Activated T-helper 9 cell treated with anti-CD3 and anti-CD28 coated beads, Interleukin-2, amount 50 U/mL, for 16 hours (primary cell): ENCODE results near the gene UBE2E1.
A peak's percentile ranks its signal among the peaks of the same experiment; 100 is the strongest.
"Not testable (repeated sequence)": the region's sequence is repeated elsewhere in the genome, so short reads cannot be mapped to it uniquely, and the experiment has no call there.

ENCODE experiments used
- DNase-seq: peaks from one replicate; pipeline ENCODE4 v3.0.0-alpha.2; 2020; ENCODE audit warnings: low read depth

The UBE2E1 gene

GRCh38 chr3:23916886-23917678, 111.3 kb downstream of the UBE2E1 start, which contains the start of the genes NKIRAS1 and RPL15:
NKIRAS1 (minus strand) TSS chr3:23916990; CDS start chr3:23910904, 6,086 bp downstream.
RPL15 (plus strand) TSS chr3:23917132; CDS start chr3:23917860, 728 bp downstream.
- DNase-seq = peak; percentile 94

DNA sequence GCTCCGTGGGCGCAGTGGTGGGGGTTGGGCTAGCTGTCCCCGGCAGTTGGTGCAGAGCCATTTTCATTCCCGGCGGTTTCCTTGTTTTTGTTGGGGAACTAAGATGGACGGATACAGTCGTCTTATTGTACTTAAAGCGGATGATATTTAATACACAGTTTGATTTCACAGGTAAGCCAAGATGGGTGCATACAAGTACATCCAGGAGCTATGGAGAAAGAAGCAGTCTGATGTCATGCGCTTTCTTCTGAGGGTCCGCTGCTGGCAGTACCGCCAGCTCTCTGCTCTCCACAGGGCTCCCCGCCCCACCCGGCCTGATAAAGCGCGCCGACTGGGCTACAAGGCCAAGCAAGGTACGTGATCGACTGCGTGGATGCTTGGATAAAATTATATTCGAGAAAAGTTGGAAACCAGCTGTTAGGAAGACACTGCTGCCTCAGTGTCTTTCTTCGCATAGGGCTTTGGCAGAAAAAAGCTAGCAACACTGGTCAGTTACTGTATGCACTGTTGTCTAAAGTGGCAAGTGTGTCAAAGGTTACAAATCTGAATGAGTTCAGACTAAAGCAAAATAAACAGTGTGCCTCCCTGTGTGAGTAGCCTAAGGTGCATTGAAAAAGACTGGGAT, 112.0 kb downstream of the UBE2E1 start:
- not testable (repeated sequence) for DNase-seq

GRCh38 chr3:23918331-23918730, 112.6 kb downstream of the UBE2E1 start:
- DNase-seq = not testable (repeated sequence)

DNA sequence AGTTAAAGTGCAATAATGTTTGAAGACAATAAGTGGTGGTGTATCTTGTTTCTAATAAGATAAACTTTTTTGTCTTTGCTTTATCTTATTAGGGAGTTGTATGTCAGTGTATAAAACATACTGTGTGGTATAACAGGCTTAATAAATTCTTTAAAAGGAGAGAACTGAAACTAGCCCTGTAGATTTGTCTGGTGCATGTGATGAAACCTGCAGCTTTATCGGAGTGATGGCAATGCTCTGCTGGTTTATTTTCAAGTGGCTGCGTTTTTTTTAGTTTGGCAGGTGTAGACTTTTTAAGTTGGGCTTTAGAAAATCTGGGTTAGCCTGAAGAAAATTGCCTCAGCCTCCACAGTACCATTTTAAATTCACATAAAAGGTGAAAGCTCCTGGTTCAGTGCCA, 113.9 kb downstream of the UBE2E1 start:
- no peak for DNase-seq

DNA sequence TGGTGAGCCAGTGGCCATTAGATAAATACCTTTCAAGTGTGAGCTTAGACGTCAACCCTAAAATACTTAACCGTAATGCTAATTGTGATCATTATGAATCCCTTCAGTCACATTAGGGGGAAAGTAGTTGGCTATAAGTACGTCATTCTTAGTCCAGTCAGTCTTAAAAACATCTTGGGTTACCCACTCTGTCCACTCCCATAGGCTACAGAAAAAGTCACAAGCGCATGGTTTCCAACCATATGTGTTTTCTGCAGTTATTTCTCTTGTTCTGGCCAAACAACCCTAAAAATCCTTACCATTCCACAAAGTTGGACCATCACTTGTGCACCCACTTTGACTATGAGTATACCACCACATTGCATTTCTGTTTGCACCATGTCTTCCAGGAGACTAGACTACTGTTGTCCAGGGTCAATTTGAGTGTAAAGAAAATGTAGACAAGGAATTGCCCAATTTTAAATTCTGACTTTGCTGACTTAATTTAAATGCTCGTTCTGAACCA, 114.4 kb downstream of the UBE2E1 start:
- no peak for DNase-seq

DNA sequence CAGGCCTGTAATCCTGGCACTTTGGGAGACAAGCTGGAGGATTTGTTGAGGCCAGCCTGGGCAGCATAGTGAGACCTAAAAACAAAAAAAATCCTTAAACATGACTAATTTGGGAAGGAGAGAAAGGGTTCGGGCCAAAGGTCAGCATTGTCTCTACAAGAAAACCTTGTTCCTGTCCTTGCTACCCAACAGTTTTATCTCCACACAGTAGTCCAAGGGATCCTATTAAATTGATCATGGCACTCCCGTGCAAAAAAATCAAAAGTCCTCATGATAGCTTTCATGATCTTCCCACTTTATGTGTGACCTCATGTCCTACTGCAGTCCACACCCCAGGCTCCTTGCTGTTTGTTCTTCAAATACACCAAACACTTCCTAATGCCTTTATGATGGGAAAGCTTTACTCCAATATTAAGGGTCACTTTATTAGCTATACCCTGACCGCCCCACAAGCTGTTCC, 115.3 kb downstream of the UBE2E1 start:
- DNase-seq = no peak

DNA sequence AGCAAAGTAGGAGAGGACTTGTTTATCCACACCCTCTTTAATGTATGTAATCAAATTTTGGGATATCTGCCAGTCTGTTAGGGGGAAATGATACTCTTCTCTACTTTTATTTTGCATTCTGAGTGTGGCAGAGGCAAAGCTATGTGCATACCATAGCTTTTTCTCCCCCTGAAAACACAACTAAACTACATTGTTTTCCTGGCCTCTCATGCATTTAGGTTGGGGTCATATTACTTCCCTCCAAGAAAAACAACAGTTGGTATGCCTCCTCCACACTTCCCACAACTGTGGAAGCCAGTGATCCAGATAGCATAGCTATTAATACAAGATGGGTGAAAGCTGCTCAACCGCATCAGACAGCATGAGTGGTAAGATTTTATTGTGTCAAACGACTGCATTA, 118.0 kb downstream of the UBE2E1 start:
- no peak for DNase-seq

- no peak for DNase-seq
These were observed 120.5 kb downstream of the UBE2E1 start for GRCh38 chr3:23926246-23926645.

GRCh38 chr3:23926736-23927135, 121.0 kb downstream of the UBE2E1 start:
- DNase-seq = no peak

- DNase-seq = no peak
These were observed 122.8 kb downstream of the UBE2E1 start for GRCh38 chr3:23928524-23928923.

DNA sequence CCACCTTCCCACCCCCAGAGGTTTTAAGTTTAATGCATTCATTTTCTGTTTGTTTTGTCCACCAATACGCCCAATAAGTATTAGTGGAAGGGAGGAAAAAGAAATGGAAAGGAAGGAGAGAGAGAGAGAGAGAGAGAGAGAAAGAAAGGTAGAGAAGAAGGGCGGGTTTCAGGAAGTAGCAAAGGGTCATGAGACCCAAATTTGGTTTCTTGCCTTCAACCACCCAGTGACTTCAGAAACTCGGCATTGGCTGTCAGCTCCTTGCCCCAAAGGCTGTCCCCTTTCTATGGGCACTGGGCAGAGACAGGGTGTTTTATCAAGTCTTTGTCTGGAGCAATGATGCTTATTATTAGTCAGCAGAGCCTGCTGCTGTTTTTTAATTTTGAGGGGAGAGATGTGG, 125.8 kb downstream of the UBE2E1 start:
- no peak for DNase-seq

GRCh38 chr3:23932571-23932970, 126.8 kb downstream of the UBE2E1 start:
- no peak for DNase-seq

DNA sequence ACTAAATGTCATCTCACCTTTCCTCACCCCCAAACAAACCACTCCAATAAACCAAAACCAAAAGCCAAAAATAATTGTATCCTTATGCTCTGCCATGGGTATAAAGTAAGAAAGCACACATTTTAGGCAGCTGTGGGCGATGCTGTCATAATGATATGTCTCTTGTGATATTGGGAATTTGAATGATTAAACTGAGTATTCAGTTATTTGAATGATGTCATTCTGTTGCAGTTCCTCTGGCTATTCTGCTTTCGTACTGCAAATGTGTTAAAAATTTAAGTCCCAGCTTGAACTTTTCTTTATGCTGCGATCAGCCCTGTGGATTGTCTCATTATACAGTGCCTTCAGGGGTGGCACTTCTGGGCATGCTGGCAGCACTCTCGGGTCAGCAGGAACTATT, 128.5 kb downstream of the UBE2E1 start:
- no peak for DNase-seq

DNA sequence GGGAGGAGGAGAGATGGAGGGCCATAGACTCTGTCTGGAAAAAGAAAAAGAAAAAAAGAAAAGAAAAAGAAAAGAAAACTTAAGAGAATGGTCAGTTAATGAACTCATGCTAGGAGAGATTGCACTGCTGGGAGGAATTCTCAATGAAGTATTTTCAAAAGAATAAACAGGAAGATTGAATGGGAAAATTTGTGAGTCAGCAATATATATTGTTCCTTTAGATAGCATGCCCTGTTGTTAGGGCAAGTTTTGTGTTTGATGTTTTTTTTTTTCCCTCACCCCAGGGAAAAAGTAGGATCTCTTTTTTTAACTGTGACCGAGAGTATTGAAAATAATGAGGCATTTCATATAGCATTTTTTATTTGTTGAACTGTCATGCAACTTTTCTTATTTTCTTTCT, 131.5 kb downstream of the UBE2E1 start:
- DNase-seq = no peak

DNA sequence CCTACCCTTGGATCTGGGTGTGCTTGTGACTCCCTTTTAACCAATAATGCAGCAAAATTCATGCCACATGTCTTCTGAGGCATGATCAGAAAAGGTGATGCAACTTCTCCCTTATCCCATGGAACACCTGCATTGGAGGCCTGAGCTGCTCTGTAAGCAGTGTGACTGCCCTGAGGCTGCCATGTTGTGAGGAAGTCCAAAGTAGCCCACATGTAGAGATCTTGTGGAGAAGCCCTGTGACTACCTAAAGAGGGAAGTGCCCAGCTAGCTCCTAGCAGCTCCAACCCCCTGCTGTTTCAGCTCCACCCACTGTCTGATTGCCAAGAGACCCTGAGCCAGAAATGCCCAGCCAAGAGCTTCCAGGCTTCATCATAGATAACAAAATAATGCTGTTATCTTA, 132.9 kb downstream of the UBE2E1 start:
- DNase-seq = no peak

- no peak for DNase-seq
These were observed 135.0 kb downstream of the UBE2E1 start for GRCh38 chr3:23940775-23941174.
